ENCODE measurements around the gene TTR.

The TTR gene

GRCh38 chr18:31591628-31592027 lies at the start of gene TTR:
TSS of gene TTR (plus strand) at chr18:31591877. CDS start at chr18:31591903, 26 bp downstream.
- DNase-seq: no peak

- no peak for DNase-seq
Observed at GRCh38 chr18:31546476-31546875, 45.2 kb upstream of the TTR start.

- DNase-seq: no peak
Observed at GRCh38 chr18:31548853-31549252, 42.8 kb upstream of the TTR start.

- DNase-seq: no peak
Observed at GRCh38 chr18:31549416-31549815, 42.3 kb upstream of the TTR start.

- no peak for DNase-seq
Observed at GRCh38 chr18:31551883-31552282, 39.8 kb upstream of the TTR start.

- DNase-seq: no peak
Observed at GRCh38 chr18:31553800-31554199, 37.9 kb upstream of the TTR start.

GRCh38 chr18:31554776-31555175 lies 36.9 kb upstream of the TTR start:
- DNase-seq: no peak

- DNase-seq: peak; percentile 68
Observed at GRCh38 chr18:31555971-31556747, 35.5 kb upstream of the TTR start.

- no peak for DNase-seq
Observed at GRCh38 chr18:31557446-31557845, 34.2 kb upstream of the TTR start.

- no peak for DNase-seq
Observed at GRCh38 chr18:31558567-31558966, 33.1 kb upstream of the TTR start.

GRCh38 chr18:31562726-31563125 lies 29.0 kb upstream of the TTR start:
- no peak for DNase-seq

- DNase-seq: no peak
Observed at GRCh38 chr18:31563778-31564177, 27.9 kb upstream of the TTR start.

- no peak for DNase-seq
Observed at GRCh38 chr18:31565345-31565744, 26.3 kb upstream of the TTR start.

GRCh38 chr18:31565782-31566512 lies 25.7 kb upstream of the TTR start:
- no peak for DNase-seq

- no peak for DNase-seq
Observed at GRCh38 chr18:31566576-31567306, 24.9 kb upstream of the TTR start.

GRCh38 chr18:31572368-31572767 lies 19.3 kb upstream of the TTR start:
- no peak for DNase-seq

GRCh38 chr18:31573051-31573450 lies 18.6 kb upstream of the TTR start:
- DNase-seq: no peak

- no peak for DNase-seq
Observed at GRCh38 chr18:31574359-31574758, 17.3 kb upstream of the TTR start.

- DNase-seq: no peak
Observed at GRCh38 chr18:31575515-31576257, 16.0 kb upstream of the TTR start.

- DNase-seq: no peak
Observed at GRCh38 chr18:31576670-31577069, 15.0 kb upstream of the TTR start.

- no peak for DNase-seq
Observed at GRCh38 chr18:31577195-31577594, 14.5 kb upstream of the TTR start.

GRCh38 chr18:31578126-31578525 lies 13.6 kb upstream of the TTR start:
- DNase-seq: no peak

GRCh38 chr18:31579375-31579774 lies 12.3 kb upstream of the TTR start:
- DNase-seq: no peak

All from islet precursor cell (in vitro differentiated cells).